ENCODE data around the gene MYO7B. TPM values are rescaled to one million over a fixed set of nuclear protein-coding genes. Genes with fewer than 3 reads are reported as not detected.

The MYO7B gene
- total RNA-seq, 1 donor: under 0.01 TPM

GRCh38 chr2:127673291-127674069, 138.0 kb downstream of the MYO7B start:
- Histone ChIP-seq H3K4me1 (ENCODE audit: insufficient read depth, low read length) (peaks cover 7% of the 10 kb centered on the region), H3K79me2 (ENCODE audit: insufficient read depth, low read length) (no peaks in the 10 kb centered on the region), H2AFZ (ENCODE audit: low read length) (no peak overlapping the region), H3K4me3 (ENCODE audit: insufficient read depth, low read length) (no peak overlapping the region), H3K27me3 (ENCODE audit: insufficient read depth, low read length) (peaks cover 38% of the 10 kb centered on the region), H3K27ac (ENCODE audit: low read depth, low read length) (no peak overlapping the region), H4K20me1 (ENCODE audit: insufficient read depth, low read length) (peaks cover 2% of the 10 kb centered on the region), H3K4me2 (ENCODE audit: insufficient read depth, low read length) (peak overlapping the region; percentile 73), H3K36me3 (ENCODE audit: insufficient read depth, low read length) (no peaks in the 10 kb centered on the region), H3K9me3 (ENCODE audit: low read depth, low read length) (no peaks in the 10 kb centered on the region)
- peak; percentile 89 for DNase-seq (ENCODE audit: insufficient read length, low spot score, missing footprints)
- TF ChIP-seq, protein P1, sequence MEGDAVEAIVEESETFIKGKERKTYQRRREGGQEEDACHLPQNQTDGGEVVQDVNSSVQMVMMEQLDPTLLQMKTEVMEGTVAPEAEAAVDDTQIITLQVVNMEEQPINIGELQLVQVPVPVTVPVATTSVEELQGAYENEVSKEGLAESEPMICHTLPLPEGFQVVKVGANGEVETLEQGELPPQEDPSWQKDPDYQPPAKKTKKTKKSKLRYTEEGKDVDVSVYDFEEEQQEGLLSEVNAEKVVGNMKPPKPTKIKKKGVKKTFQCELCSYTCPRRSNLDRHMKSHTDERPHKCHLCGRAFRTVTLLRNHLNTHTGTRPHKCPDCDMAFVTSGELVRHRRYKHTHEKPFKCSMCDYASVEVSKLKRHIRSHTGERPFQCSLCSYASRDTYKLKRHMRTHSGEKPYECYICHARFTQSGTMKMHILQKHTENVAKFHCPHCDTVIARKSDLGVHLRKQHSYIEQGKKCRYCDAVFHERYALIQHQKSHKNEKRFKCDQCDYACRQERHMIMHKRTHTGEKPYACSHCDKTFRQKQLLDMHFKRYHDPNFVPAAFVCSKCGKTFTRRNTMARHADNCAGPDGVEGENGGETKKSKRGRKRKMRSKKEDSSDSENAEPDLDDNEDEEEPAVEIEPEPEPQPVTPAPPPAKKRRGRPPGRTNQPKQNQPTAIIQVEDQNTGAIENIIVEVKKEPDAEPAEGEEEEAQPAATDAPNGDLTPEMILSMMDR (IDR thresholded peaks at IDR 0.05; ENCODE audit: extremely low read depth, low read depth, low read length): no peak

GRCh38 chr2:127674241-127675209, 139.0 kb downstream of the MYO7B start:
- Histone ChIP-seq H4K20me1 (ENCODE audit: insufficient read depth, low read length) (peaks cover 2% of the 10 kb centered on the region), H3K36me3 (ENCODE audit: insufficient read depth, low read length) (no peaks in the 10 kb centered on the region), H3K4me1 (ENCODE audit: insufficient read depth, low read length) (peaks cover 7% of the 10 kb centered on the region), H3K4me2 (ENCODE audit: insufficient read depth, low read length) (peak overlapping the region; percentile 73), H3K79me2 (ENCODE audit: insufficient read depth, low read length) (no peaks in the 10 kb centered on the region), H3K9me3 (ENCODE audit: low read depth, low read length) (no peaks in the 10 kb centered on the region), H3K27me3 (ENCODE audit: insufficient read depth, low read length) (peaks cover 38% of the 10 kb centered on the region), H2AFZ (ENCODE audit: low read length) (no peak overlapping the region), H3K27ac (ENCODE audit: low read depth, low read length) (no peak overlapping the region), H3K4me3 (ENCODE audit: insufficient read depth, low read length) (peak overlapping the region; percentile 67)
- TF ChIP-seq, protein P1 (IDR thresholded peaks at IDR 0.05; ENCODE audit: extremely low read depth, low read depth, low read length): no peak
- DNase-seq (ENCODE audit: insufficient read length, low spot score, missing footprints): peak; percentile 96

DNA sequence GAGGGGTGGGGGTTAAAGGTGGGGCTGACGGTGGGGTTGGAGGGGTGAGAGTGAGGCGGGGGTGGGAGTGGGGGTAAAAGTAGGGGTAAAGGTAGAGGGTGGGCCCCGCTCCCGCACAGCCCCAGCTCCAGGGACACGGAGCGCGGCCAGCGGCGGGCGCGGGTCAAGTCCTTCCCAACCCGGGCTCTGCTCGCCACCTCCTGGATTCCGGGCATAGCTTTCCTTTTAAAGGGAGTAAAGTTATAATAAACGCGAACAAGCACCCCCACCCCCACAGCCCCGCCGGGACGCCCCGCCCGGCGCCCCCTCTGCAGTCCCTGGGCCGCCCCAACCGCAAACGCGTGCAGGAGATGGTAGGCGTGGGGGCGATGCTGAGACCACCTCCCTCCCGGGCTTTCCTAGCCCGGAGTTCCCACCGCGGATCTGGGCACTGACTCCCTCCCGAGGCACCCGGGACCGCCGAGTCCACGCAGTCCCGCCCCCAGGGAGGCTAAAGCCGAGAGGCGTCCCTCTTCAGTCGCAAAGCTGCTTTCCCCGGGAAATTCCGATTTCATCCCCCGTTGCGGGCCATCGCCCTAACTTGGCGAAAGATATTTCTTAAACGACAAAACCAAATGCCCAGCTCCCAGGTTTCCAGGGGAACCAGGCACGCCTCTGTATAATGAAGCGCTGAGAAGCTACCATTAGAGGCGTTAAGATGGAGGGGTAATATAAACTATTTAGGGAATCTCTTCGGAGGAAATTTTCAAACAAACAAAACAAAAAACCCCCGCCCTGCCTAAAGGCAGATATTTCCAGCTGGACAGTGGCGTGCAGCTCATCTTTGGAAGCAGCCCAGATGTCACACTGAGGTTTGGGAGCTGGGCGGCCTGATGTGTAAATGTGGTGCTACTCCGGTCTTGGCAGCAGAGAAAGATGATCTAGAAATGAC, 140.1 kb downstream of the MYO7B start, which contains the start of gene LIMS2:
Gene LIMS2, minus strand, starts transcription at position 200 of the 931 bp plus-strand sequence. CDS start 506 bp downstream, outside the sequence.
- Histone ChIP-seq H4K20me1 (ENCODE audit: insufficient read depth, low read length) (peaks cover 2% of the 10 kb centered on the region), H2AFZ (ENCODE audit: low read length) (peak within 1 kb of the TSS; percentile 87), H3K9me3 (ENCODE audit: low read depth, low read length) (no peaks in the 10 kb centered on the region), H3K4me1 (ENCODE audit: insufficient read depth, low read length) (peaks cover 7% of the 10 kb centered on the region), H3K4me3 (ENCODE audit: insufficient read depth, low read length) (peak within 1 kb of the TSS; percentile 74), H3K4me2 (ENCODE audit: insufficient read depth, low read length) (peak within 1 kb of the TSS; percentile 90), H3K27me3 (ENCODE audit: insufficient read depth, low read length) (peaks cover 36% of the 10 kb centered on the region), H3K27ac (ENCODE audit: low read depth, low read length) (no peak within 1 kb of the TSS), H3K79me2 (ENCODE audit: insufficient read depth, low read length) (no peaks in the 10 kb centered on the region), H3K36me3 (ENCODE audit: insufficient read depth, low read length) (no peaks in the 10 kb centered on the region)
- peak; percentile 96 for DNase-seq (ENCODE audit: insufficient read length, low spot score, missing footprints)
- TF ChIP-seq, protein P1 (IDR thresholded peaks at IDR 0.05; ENCODE audit: extremely low read depth, low read depth, low read length): no peak
